DOHH2 (cell line): ENCODE measurements around the gene CLINT1.

ENCODE experiments used
- H3F3A ChIP-seq: fragments of 200-600 bp; sonication (generic), shearing (Covaris generic); 2 replicates; pipeline ENCODE4 v1.6.0; 2016; ENCODE audit warnings: antibody characterized with exemption, mild to moderate bottlenecking; ENCODE audit not compliant: control insufficient read depth, insufficient read depth
- H3K27ac ChIP-seq: fragments of 200-600 bp; sonication (generic); 2 replicates; pipeline ENCODE4 v1.5.1; 2014; ENCODE audit warnings: low read depth, mild to moderate bottlenecking, low read length, moderate library complexity
- H3K27me3 ChIP-seq: fragments of 200-600 bp; sonication (generic); 2 replicates; pipeline ENCODE4 v1.6.1; 2014; ENCODE audit warnings: mild to moderate bottlenecking, low read length, mixed read lengths; ENCODE audit not compliant: control insufficient read depth
- H3K36me3 ChIP-seq: fragments of 200-600 bp; sonication (generic); 2 replicates; pipeline ENCODE4 v1.6.1; 2014; ENCODE audit warnings: mild to moderate bottlenecking, low read length, moderate library complexity, mixed read lengths; ENCODE audit not compliant: control insufficient read depth
- H3K4me1 ChIP-seq: fragments of 200-600 bp; sonication (generic); 2 replicates; pipeline ENCODE4 v1.6.1; 2014; ENCODE audit warnings: mild to moderate bottlenecking, low read length, mixed read lengths; ENCODE audit not compliant: control insufficient read depth
- H3K4me2 ChIP-seq: fragments of 200-600 bp; sonication (generic); 2 replicates; pipeline ENCODE4 v1.6.0; 2014; ENCODE audit warnings: mild to moderate bottlenecking, low read length, moderate library complexity
- H3K4me3 ChIP-seq: fragments of 200-600 bp; sonication (generic); 2 replicates; pipeline ENCODE4 v1.5.1; 2014; ENCODE audit warnings: mild to moderate bottlenecking, low read length, mixed read lengths
- H3K79me2 ChIP-seq: fragments of 200-600 bp; sonication (generic); 2 replicates; pipeline ENCODE4 v1.6.1; 2014; ENCODE audit warnings: mild to moderate bottlenecking, low read length, mixed read lengths; ENCODE audit not compliant: control insufficient read depth
- H3K9me2 ChIP-seq: fragments of 200-600 bp; sonication (generic); replicated peaks from 2 replicates; pipeline ENCODE4 v1.6.1; 2014; ENCODE audit warnings: mild to moderate bottlenecking, low read length, mixed read lengths; ENCODE audit not compliant: control insufficient read depth
- H3K9me3 ChIP-seq: fragments of 200-600 bp; sonication (generic); 2 replicates; pipeline ENCODE4 v1.6.1; 2014; ENCODE audit warnings: antibody characterized with exemption, low read length, mixed read lengths; ENCODE audit not compliant: control insufficient read depth, insufficient read depth
- H4K20me1 ChIP-seq: fragments of 200-600 bp; sonication (generic); 2 replicates; pipeline ENCODE4 v1.6.0; 2014; ENCODE audit warnings: low read depth, mild to moderate bottlenecking, antibody characterized with exemption, low read length, moderate library complexity; ENCODE audit not compliant: control insufficient read depth, insufficient read depth
- EZH2phosphoT487 ChIP-seq: fragments of 200-600 bp; sonication (generic); IDR thresholded peaks from 2 replicates; pipeline ENCODE4 v1.6.1; 2017; ENCODE audit warnings: borderline replicate concordance, mild to moderate bottlenecking, antibody characterized with exemption, low read length, moderate library complexity, mixed read lengths
- TF ChIP-seq, protein P1 (sequence below): fragments of 200-600 bp; sonication (generic); IDR thresholded peaks from one replicate; pipeline ENCODE4 v1.5.1; 2014; ENCODE audit warnings: antibody characterized with exemption, mild to moderate bottlenecking, low read depth, low read length; ENCODE audit not compliant: poor library complexity, severe bottlenecking

CLINT1 gene

DNA sequence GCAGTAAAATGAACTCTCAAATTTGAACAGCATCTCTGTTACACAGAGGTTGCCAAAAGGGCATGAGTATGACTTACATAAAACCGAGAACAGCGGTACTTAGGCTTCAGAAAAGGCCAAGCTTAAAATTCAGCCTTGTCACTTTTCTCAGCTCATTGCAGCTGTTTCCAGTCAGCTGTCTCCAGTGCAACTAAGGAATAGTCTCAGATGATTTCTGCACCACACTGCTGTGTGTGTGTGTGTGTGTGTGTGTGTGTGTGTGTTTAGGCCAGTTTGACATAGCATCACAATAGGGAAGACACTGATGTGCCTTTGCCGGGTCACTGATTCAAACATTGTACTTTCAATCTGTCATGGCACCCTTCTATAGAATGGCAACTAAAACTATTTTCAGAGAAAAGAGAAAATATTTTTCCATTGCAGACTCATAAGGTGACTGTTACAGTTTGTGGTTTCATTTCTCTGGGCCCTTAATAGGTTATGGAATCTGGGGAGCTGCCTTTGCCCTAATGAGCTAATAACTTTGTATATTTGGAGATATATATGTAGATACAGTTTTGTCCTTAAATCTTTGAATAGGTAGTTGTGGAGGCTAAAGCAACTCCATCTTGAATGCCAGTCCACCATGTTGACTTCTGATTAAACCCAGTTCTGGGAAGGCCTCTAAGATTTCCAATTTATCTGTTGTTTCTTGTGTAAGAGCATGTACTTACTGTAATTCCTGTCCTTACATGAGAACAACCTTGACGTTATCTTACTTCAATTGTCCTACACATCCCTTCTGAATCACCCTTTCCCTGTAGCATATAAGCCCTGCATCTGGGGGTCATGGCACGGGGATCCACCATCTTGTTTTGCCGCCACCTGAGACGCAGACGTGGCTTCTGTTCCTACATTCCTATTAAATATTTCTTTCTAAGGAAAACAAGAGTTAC lies 110.9 kb downstream of the CLINT1 start:
- no peaks in the 10 kb centered on the region for H3K9me3 ChIP-seq
- no peaks in the 10 kb centered on the region for H4K20me1 ChIP-seq
- no peaks in the 10 kb centered on the region for H3F3A ChIP-seq
- H3K27me3 ChIP-seq, result no peaks in the 10 kb centered on the region
- peaks cover 62% of the 10 kb centered on the region for H3K79me2 ChIP-seq
- no peak overlapping the region for H3K4me2 ChIP-seq
- H3K4me3 ChIP-seq, result no peak overlapping the region
- H3K36me3 ChIP-seq, result peaks cover 30% of the 10 kb centered on the region
- no peak for TF ChIP-seq EZH2phosphoT487
- no peaks in the 10 kb centered on the region for H3K9me2 ChIP-seq
- no peak overlapping the region for H3K27ac ChIP-seq
- H3K4me1 ChIP-seq, result peaks cover 20% of the 10 kb centered on the region

DNA sequence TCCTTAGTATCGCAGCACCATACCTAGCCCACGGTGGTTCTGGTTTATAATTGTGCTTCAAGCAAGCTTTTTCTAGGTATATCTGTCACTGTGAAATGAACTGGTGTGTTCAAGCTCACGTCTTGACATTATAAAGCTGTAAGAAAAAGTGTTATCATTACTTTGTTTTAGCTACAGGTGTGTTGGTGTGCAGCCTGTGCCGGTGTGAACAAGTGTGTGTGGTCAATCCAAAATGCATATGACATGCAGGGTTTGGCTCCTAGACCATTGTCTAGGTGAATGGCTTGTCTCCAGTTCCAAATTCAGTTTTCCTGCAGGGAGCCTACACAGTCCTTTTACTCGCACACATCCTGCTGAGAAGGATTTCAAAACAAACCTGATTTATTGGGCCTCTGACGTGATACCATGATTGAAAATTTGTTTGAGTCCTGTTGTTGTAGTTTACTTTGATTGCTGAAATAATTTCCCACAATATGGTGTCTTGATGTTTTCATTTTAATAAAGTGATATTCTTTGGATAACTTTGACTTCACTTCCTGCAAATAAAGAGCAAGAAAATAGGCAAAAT lies 111.7 kb downstream of the CLINT1 start:
- Histone ChIP-seq H3K4me1 (peaks cover 23% of the 10 kb centered on the region), H3K9me3 (no peaks in the 10 kb centered on the region), H3F3A (no peaks in the 10 kb centered on the region), H3K36me3 (peaks cover 26% of the 10 kb centered on the region), H3K27ac (no peak overlapping the region), H3K9me2 (no peaks in the 10 kb centered on the region), H3K27me3 (no peaks in the 10 kb centered on the region), H3K4me3 (no peak overlapping the region), H3K4me2 (no peak overlapping the region), H3K79me2 (peaks cover 62% of the 10 kb centered on the region), H4K20me1 (no peaks in the 10 kb centered on the region)
- no peak for TF ChIP-seq EZH2phosphoT487
- TF ChIP-seq, protein P1, sequence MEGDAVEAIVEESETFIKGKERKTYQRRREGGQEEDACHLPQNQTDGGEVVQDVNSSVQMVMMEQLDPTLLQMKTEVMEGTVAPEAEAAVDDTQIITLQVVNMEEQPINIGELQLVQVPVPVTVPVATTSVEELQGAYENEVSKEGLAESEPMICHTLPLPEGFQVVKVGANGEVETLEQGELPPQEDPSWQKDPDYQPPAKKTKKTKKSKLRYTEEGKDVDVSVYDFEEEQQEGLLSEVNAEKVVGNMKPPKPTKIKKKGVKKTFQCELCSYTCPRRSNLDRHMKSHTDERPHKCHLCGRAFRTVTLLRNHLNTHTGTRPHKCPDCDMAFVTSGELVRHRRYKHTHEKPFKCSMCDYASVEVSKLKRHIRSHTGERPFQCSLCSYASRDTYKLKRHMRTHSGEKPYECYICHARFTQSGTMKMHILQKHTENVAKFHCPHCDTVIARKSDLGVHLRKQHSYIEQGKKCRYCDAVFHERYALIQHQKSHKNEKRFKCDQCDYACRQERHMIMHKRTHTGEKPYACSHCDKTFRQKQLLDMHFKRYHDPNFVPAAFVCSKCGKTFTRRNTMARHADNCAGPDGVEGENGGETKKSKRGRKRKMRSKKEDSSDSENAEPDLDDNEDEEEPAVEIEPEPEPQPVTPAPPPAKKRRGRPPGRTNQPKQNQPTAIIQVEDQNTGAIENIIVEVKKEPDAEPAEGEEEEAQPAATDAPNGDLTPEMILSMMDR, result no peak

- H3K9me2 ChIP-seq, result no peaks in the 10 kb centered on the region
- H3K36me3 ChIP-seq, result peaks cover 23% of the 10 kb centered on the region
- no peaks in the 10 kb centered on the region for H3K27me3 ChIP-seq
- H3K79me2 ChIP-seq, result peaks cover 58% of the 10 kb centered on the region
- H3K4me3 ChIP-seq, result peak overlapping the region; percentile 94
- peaks cover 23% of the 10 kb centered on the region for H3K4me1 ChIP-seq
- H3F3A ChIP-seq, result no peaks in the 10 kb centered on the region
- no peaks in the 10 kb centered on the region for H3K9me3 ChIP-seq
- H3K27ac ChIP-seq, result no peak overlapping the region
- no peaks in the 10 kb centered on the region for H4K20me1 ChIP-seq
- TF ChIP-seq, protein P1, result no peak
- no peak for TF ChIP-seq EZH2phosphoT487
- peak overlapping the region; percentile 85 for H3K4me2 ChIP-seq
Measured at GRCh38 chr5:157745041-157745456, 113.9 kb downstream of the CLINT1 start.
